OCI-M1 (cell line): ENCODE data around the gene IST1.

Experiments used
- DNase-seq: peaks from one replicate; lab custom pipeline; 2025; lab: John Stamatoyannopoulos, UW

The IST1 gene

GRCh38 chr16:71919035-71919434 lies 23.7 kb downstream of the IST1 start:
- DNase-seq: no peak

DNA sequence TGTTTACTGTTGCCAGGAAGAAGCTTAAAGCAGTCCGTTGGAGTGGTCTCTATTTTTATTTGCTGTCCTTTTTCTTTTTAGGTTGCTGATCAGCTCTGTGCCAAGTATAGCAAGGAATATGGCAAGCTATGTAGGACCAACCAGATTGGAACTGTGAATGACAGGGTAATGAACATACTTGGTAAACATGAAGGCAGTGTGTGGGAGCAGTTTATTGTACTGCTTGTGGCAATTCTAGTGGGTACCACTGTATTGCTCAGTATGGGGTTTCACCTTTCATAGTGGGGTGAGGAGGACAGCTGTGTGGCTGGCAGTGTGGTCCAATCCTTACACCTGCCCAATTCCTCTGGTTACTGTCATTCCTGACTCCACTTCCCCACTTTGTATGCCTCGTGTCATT lies 25.3 kb downstream of the IST1 start:
- no peak for DNase-seq

DNA sequence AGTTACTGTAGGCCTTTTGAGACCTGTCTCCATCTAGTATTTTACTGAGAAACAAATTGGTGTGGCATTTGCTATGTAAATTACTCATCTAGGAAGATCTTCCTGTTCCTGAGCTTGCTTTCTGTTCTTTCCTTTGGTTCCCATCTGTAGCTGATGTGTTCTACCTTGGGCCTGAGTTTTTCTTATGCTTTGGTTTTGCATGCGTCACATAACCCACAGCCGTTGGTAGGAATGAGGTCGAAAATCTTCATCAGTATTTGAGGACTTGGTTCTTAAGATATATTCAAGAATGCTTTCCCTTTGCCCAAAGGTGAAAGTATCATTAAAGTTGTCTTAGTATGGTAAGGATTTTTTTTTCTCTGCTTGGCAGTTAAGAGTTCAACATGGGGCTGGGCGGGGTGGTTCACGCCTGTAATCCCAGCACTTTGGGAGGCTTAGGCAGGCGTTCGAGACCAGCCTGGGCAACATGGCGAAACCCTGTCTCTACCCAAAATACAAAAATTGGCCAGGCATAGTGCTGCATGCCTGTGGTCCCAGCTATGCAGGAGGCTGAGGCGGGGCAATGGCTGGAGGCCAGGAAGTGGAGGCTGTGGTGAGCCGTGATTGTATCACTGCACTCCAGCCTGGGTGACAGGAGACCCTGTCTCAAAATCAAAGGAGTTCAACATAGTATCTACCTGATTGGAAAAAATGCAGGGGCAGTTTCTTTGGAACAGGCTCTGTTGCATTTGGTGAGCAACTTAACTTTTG lies 28.8 kb downstream of the IST1 start:
- no peak for DNase-seq

- DNase-seq: no peak
These were observed 29.4 kb downstream of the IST1 start for GRCh38 chr16:71924710-71925109.

GRCh38 chr16:71927383-71927782 lies 32.1 kb downstream of the IST1 start:
- no peak for DNase-seq

DNA sequence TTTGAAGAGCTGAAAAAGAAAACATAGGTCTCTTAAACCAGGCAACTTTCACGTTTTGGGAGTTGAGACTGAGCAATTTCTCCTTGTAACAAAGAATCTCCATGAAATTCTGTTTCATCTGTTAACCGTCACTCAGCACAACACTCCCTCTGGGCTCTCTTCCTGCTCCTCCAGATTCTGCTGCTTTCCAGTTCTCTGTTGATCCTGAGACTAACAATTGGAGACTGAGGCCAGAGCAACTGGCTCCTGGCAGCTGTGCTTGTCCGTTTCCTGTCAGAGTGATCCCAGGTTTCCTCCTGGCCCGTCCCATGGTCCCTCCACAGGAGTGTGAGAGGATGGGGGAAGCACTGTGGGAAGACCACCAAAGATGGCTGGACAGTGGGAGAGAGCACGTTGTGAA lies 32.5 kb downstream of the IST1 start:
- no peak for DNase-seq

GRCh38 chr16:71929048-71929447 lies 33.7 kb downstream of the IST1 start:
- DNase-seq: no peak

DNA sequence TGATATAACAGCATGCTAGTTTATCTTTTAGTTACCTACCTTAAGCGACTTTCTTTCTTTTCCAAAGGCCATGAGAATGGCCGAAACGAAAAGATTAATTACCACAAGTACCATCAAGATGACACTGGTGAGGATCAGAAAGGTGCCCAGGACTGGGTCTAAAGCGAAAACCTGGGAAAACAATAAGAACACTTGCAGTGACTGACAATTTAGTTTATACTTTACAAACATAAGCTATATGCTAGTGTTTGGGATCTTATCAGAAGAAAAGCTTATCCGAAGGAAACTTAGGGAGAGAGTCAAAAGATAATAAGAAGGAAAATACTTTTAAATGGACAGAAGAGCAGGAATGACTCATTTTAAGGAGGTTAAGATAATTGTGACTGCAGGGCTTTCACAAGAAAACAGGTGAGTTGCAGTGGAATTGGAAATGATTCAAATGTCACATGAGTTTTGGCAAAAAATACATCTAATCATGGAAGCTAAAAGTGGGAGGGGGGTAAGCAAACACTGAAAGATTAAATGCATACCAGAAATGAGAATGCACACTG lies 34.8 kb downstream of the IST1 start:
- DNase-seq: no peak

DNA sequence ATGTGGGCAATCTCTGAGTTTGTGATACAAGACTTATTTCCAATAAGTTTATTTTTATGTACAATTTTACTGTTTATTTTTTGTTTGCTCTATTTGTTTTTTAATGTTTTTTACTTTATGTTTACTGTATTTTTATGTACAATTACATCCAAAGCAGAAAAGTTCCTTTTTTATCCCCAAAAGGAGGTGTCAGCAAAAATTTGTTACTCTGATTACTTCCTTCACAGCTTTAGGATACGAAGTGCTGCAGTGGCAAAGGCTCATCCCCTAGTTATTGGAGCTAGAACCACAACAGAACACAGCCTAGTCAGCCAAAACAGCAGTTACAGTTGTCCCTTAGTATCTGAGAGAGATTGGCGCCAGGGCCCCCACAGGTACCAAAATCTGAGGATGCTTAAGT lies 35.7 kb downstream of the IST1 start:
- no peak for DNase-seq

DNA sequence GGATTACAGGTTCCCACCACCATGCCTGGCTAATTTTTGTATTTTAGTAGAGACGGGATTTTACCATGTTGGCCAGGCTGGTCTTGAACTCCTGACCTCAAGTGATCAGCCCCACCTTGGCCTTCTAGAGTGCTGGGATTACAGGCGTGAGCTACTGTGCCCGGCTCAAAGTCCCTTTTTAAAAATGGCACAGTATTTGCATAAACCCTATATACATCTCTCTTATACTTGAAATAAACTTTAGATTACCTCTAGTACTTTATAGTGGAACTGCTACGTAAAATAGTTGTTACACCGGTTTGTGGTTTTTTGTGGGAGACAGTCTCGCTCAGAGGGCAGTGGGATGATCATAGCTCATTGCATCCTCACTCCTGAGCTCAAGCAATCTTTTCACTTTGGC lies 36.3 kb downstream of the IST1 start:
- DNase-seq: no peak

DNA sequence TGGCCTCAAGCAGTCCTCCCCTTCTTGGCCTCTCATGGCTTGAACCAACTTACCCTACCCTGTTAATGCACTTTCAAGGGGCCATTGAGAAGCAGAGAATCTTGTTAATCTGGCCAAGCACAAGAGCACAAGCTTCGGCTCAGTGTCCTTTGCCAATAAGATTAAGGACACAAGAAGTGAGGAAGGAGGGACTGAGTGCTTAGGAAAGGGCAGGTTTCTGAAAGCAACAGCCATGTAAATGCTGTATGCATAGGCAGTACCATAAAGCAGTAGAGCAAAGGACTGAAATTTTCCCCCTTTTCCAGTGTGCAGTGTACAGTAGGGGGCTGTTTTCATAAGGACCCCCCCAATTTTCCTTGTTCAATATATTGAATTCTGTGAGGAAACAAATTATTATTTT lies 37.7 kb downstream of the IST1 start:
- DNase-seq: no peak

DNA sequence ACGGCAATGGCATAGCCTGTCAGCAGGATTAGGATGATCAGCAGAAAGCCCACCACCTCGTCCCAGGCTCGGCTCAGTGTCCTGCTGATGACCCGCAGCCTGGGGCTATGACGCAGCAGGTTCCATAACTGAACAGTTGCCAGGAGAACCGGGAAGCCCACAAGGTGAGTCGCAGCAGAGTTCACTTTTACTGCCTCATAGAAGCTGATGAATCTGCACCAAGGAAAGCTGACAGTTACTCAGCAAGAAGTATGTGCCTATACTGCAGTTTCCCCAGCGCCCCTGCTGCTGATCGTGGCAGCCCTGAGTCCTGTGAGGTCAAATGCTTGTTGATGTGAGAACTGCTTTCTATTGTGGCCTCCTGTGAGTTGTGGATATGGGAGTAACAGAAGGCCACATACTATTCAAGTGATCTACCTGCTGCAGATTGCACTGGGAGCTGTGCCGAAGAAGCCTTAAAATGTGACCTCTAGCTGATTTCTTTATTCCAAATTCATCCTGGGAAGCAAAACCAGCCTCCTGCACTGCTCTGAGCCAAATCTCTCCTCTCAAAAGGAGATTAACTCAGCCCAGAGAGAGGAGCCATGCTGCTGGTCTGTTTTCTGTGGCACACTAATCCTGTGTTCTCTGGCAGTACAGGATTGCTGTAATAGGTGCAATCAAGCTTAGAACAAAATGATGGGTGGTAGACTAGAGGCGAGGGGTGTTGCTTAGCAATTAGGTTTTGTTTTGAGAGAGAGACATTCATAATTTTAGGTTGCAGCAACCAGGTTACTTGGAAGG lies 38.8 kb downstream of the IST1 start:
- DNase-seq: no peak

DNA sequence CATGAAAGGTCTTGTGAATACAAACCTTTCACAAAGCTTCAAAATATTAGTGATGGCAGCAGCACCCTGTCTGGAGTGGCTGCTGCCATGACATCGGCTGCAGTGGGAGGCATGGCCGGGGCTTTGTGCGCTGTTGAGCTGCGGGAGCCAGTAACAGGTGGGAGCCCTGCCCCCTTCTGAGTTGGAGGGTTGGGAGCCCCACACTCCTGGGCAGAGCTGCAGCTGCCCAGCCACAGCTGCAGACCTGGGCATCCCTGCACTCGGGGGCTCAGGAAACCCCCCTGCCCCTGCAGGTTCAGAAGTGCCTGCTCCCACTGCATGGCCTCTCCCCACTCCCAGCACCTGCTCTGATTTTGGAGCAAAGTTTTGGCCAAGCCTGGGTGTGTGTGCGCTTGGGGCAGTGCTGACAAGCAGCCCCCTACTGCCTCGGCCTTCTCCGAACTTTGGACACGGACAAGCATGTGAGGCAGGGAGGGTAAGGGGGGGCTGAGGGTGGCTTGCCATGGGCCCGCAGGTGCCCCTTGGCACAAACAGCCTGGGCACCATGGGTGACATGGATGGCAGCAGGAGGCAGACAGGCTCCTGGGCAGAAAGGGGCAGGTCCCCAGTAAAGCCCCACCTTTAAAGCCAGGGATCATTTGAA lies 42.7 kb downstream of the IST1 start:
- DNase-seq: no peak

GRCh38 chr16:71943887-71944286 lies 48.6 kb downstream of the IST1 start:
- no peak for DNase-seq

DNA sequence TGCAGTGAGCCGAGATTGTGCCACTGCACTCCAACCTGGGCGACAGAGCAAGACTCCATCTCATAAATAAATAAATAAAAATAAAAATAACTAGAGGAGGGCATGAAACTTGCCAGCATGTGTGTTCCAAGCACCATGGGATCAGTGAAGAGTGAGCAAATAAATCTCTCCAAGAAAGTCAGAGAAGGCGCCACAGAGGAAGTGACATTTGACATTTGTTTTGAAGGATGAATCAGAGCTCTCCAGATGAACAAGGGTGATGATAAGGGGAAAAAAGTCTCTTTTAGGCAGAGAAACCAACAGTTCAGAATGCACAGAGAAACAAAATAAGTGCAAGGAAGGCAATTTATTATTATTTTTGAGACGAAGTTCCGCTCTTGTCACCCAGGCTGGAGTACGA lies 50.3 kb downstream of the IST1 start:
- no peak for DNase-seq

DNA sequence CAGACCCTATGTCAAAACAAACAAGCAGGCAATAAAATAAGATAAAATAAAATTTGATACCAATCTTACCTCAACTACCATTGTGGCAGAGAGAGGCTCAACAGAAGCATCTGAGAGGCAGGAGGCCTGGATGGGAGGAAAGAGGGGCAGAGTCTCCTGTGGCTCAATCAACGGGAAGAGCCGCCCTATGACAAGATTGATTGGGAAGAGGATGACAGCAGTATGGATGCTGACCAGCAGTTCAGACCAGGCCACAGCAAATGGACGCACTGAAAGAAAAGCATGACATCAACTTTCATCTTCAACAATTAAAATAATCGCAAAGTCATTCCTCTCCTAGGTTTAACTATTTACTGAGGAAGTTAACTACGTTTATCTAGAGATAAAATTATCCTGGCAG lies 57.5 kb downstream of the IST1 start:
- DNase-seq: no peak

GRCh38 chr16:71954180-71954579 lies 58.8 kb downstream of the IST1 start:
- DNase-seq: no peak

GRCh38 chr16:71954699-71955195 lies 59.4 kb downstream of the IST1 start:
- DNase-seq: no peak

DNA sequence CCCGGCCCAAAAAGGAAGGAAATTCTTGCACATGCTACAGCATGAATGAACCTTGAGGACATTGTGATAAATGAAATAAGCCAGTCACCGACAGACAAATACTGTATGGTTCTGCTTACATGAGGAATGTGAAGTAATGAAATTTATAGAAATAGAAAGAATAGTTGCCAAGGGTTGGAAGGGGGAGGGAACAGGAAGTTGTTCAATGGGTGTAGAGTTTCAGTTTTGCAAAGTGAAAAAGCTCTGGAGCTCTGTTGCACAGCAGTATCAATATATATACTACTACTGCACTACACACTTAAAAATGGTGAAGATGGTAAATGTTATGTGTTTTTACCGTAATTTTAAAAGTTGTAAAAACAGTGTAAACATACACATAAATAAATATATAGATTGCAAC lies 61.2 kb downstream of the IST1 start:
- peak; percentile 20 for DNase-seq

DNA sequence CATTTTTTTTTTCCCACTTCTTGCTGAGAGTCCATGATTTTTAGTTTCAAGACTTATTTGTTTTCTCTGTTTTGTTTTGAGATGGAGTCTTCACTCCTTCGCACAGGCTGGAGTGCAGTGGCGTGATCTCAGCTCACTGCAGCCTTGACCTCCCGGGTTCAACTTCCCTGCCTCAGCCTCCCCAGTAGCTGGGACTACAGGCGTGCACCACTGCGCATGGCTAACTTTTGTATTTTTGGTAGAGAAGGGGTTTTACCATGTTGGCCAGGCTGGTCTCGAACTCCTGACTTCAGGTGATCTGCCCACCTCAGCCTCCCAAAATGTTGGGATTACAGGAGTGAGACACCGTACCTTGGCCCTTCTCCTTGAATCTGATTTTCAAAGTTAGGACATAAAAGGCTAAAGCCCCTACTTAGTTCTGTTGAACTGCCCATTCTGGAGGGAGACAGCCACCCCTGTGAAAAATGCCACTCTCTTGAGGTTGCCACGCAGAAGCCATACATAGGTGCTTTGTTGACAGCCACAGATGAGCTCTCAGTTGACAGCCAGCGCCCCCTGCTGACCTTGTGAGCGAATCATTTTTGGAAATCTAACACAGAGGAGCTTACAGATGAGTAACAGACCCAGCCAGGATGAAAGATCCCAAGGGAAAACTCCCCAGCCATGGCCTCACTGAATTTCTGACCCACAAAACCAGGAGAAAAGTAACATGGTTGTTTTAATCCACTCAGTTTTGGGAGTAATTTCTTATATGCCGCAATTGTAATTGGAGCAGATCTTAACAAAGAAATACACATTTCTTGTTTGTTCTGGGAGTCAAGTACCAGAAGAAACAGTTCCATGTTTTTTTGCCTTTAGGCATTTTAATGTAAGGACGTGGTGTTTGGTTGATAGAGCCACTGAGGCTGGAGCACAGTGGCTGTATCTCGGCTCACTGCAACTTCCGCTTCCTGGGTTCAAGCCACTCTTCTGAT lies 66.0 kb downstream of the IST1 start:
- DNase-seq: peak; percentile 86

DNA sequence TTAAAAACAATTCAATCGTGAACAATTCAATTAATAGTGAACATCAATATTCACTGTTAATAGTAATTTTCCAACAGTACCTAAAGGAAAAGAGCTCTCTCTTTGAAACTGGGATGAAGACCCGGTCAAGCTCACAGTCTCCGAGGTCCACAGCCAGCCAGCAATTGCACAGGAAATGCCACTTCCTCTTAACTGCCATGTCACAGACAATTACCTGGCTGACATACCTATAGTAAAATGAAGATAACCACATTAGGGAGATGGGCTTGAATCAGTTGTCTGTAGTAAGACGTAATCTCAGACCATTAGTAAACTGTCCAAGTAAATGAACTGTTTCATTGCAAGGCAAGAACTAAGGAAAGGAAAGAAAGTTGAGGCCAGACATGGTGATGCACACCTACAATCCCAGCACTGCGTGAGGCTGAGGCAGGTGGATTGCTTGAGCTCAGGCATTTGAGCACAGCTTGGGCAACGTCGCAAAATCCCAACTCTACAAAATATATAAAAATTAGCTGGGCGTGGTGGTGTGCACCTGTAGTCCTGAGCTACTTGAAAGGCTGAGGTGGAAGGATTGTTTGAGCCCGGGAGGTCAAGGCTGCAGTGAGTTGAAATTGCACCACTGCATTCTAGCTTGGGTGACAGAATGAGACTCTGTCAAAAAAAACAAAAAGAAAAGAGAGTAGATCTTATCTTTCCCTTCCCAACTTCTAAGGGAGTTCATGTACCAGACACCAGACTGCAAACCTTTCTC lies 68.0 kb downstream of the IST1 start:
- DNase-seq: no peak
